OCI-LY1 (cell line): ENCODE results near the gene GPRIN1.
"Not testable (repeated sequence)": the region's sequence is repeated elsewhere in the genome, so short reads cannot be mapped to it uniquely, and the experiment has no call there.

Experiments
- H2AFZ ChIP-seq: fragments of 200-600 bp; sonication (generic), shearing (Covaris generic); 2 replicates; pipeline ENCODE4 v1.6.0; 2014; ENCODE audit warnings: antibody characterized with exemption, mild to moderate bottlenecking, low read length
- H3F3A ChIP-seq: fragments of 200-600 bp; sonication (generic), shearing (Covaris generic); 2 replicates; pipeline ENCODE4 v1.6.0; 2014; ENCODE audit warnings: mild to moderate bottlenecking, antibody characterized with exemption, low read length, moderate library complexity; ENCODE audit not compliant: insufficient read depth
- H3K27ac ChIP-seq: fragments of 200-600 bp; sonication (generic); 2 replicates; pipeline ENCODE4 v1.5.1; 2014; ENCODE audit warnings: low read length, mixed run types, mild to moderate bottlenecking, low read depth; ENCODE audit not compliant: poor library complexity, severe bottlenecking
- H3K27me3 ChIP-seq: fragments of 200-600 bp; sonication (generic); 2 replicates; pipeline ENCODE4 v1.6.0; 2014; ENCODE audit warnings: antibody characterized with exemption, mild to moderate bottlenecking, low read length, moderate library complexity; ENCODE audit not compliant: insufficient read depth
- H3K36me3 ChIP-seq: fragments of 200-600 bp; sonication (generic); 2 replicates; pipeline ENCODE4 v1.6.1; 2014; ENCODE audit warnings: mild to moderate bottlenecking, antibody characterized with exemption, low read length, moderate library complexity, mixed read lengths; ENCODE audit not compliant: insufficient read depth
- H3K4me1 ChIP-seq: fragments of 200-600 bp; sonication (generic); 2 replicates; pipeline ENCODE4 v1.5.1; 2014; ENCODE audit warnings: mild to moderate bottlenecking, low read length, moderate library complexity; ENCODE audit not compliant: insufficient read depth, severe bottlenecking
- H3K4me2 ChIP-seq: fragments of 200-600 bp; sonication (generic), shearing (Covaris generic); 2 replicates; pipeline ENCODE4 v1.6.1; 2014; ENCODE audit warnings: low read length
- H3K4me3 ChIP-seq: fragments of 200-600 bp; sonication (generic); 2 replicates; pipeline ENCODE4 v1.5.1; 2014; ENCODE audit warnings: low read length, low read depth, mild to moderate bottlenecking, mixed read lengths; ENCODE audit not compliant: poor library complexity, severe bottlenecking
- H3K79me2 ChIP-seq: fragments of 200-600 bp; shearing (Covaris generic); 2 replicates; pipeline ENCODE4 v1.6.1; 2016; ENCODE audit warnings: mixed run types, low read length, mixed read lengths; ENCODE audit not compliant: insufficient read depth
- H3K9ac ChIP-seq: fragments of 200-600 bp; sonication (generic), shearing (Covaris generic); 2 replicates; pipeline ENCODE4 v1.6.1; 2014; ENCODE audit warnings: mild to moderate bottlenecking, low read length, mixed read lengths
- H3K9me2 ChIP-seq: fragments of 200-600 bp; sonication (generic), shearing (Covaris generic); 2 replicates; pipeline ENCODE4 v1.6.1; 2014; ENCODE audit warnings: low read depth, mild to moderate bottlenecking, low read length, mixed read lengths
- H3K9me3 ChIP-seq: fragments of 200-600 bp; shearing (Covaris generic); 2 replicates; pipeline ENCODE4 v1.6.1; 2014; ENCODE audit warnings: low read length, mixed read lengths
- H4K20me1 ChIP-seq: fragments of 200-600 bp; sonication (generic), shearing (Covaris generic); 2 replicates; pipeline ENCODE4 v1.6.0; 2016; ENCODE audit warnings: mild to moderate bottlenecking, low read length; ENCODE audit not compliant: insufficient read depth
- CTCF ChIP-seq: fragments of 200-600 bp; sonication (generic), shearing (Covaris generic); IDR thresholded peaks from 2 replicates; pipeline ENCODE4 v1.5.1; 2017; ENCODE audit warnings: mild to moderate bottlenecking, antibody characterized with exemption, low read length, moderate library complexity, mixed read lengths
- EZH2 ChIP-seq: fragments of 200-600 bp; sonication (generic), shearing (Covaris generic); IDR thresholded peaks from 2 replicates; pipeline ENCODE4 v1.8.0; 2017; ENCODE audit warnings: borderline replicate concordance, mixed run types, mild to moderate bottlenecking, antibody characterized with exemption, low read length, moderate library complexity, mixed read lengths

GPRIN1 gene

GRCh38 chr5:176594554-176594953 lies 15.4 kb downstream of the GPRIN1 start:
- Histone ChIP-seq H3K9me2 (no peaks in the 10 kb centered on the region), H3F3A (no peaks in the 10 kb centered on the region), H2AFZ (no peak overlapping the region), H3K4me2 (no peak overlapping the region), H3K27ac (no peak overlapping the region), H3K4me3 (no peak overlapping the region), H3K4me1 (no peaks in the 10 kb centered on the region), H3K9ac (no peak overlapping the region), H3K79me2 (no peaks in the 10 kb centered on the region), H4K20me1 (no peaks in the 10 kb centered on the region), H3K27me3 (no peaks in the 10 kb centered on the region), H3K36me3 (peaks cover 7% of the 10 kb centered on the region; the same call in 1 of the 2 replicates), H3K9me3 (0 out of 2 replicates have a peak, but pooled peaks cover 2% of the 10 kb centered on the region)
- TF ChIP-seq EZH2 (no peak), CTCF (no peak)

GRCh38 chr5:176593273-176593869 lies 16.6 kb downstream of the GPRIN1 start:
- Histone ChIP-seq H3K4me2 (no peak overlapping the region), H3K4me1 (no peaks in the 10 kb centered on the region), H3K27ac (no peak overlapping the region), H3K9ac (no peak overlapping the region), H3K27me3 (no peaks in the 10 kb centered on the region), H3K79me2 (no peaks in the 10 kb centered on the region), H3K36me3 (no peaks in the 10 kb centered on the region), H4K20me1 (no peaks in the 10 kb centered on the region), H3F3A (no peaks in the 10 kb centered on the region), H2AFZ (no peak overlapping the region), H3K9me2 (no peaks in the 10 kb centered on the region), H3K9me3 (0 out of 2 replicates have a peak, but pooled peaks cover 2% of the 10 kb centered on the region), H3K4me3 (no peak overlapping the region)
- TF ChIP-seq EZH2 (no peak), CTCF (no peak)

GRCh38 chr5:176592573-176592972 lies 17.4 kb downstream of the GPRIN1 start:
- Histone ChIP-seq H4K20me1 (no peaks in the 10 kb centered on the region), H3K9ac (no peak overlapping the region), H3K36me3 (no peaks in the 10 kb centered on the region), H2AFZ (no peak overlapping the region), H3K9me2 (no peaks in the 10 kb centered on the region), H3F3A (no peaks in the 10 kb centered on the region), H3K79me2 (no peaks in the 10 kb centered on the region), H3K4me3 (no peak overlapping the region), H3K4me1 (no peaks in the 10 kb centered on the region), H3K27me3 (no peaks in the 10 kb centered on the region), H3K4me2 (no peak overlapping the region), H3K9me3 (0 out of 2 replicates have a peak, but pooled peaks cover 2% of the 10 kb centered on the region), H3K27ac (no peak overlapping the region)
- TF ChIP-seq CTCF (no peak), EZH2 (no peak)

- not testable (repeated sequence) for H3K4me3 ChIP-seq, H3K4me2 ChIP-seq, H3K9me2 ChIP-seq, H3K36me3 ChIP-seq, H3K9ac ChIP-seq, H2AFZ ChIP-seq, H3K79me2 ChIP-seq, H4K20me1 ChIP-seq, H3K4me1 ChIP-seq, H3K27ac ChIP-seq, H3F3A ChIP-seq, H3K27me3 ChIP-seq, H3K9me3 ChIP-seq
Measured at GRCh38 chr5:176591667-176592066, 18.3 kb downstream of the GPRIN1 start.
